Measurements from ENCODE around the gene FOXO3.
A peak's percentile ranks its signal among the peaks of the same experiment; 100 is the strongest.
"Not testable (repeated sequence)": the region's sequence is repeated elsewhere in the genome, so short reads cannot be mapped to it uniquely, and the experiment has no call there.

The FOXO3 gene

DNA sequence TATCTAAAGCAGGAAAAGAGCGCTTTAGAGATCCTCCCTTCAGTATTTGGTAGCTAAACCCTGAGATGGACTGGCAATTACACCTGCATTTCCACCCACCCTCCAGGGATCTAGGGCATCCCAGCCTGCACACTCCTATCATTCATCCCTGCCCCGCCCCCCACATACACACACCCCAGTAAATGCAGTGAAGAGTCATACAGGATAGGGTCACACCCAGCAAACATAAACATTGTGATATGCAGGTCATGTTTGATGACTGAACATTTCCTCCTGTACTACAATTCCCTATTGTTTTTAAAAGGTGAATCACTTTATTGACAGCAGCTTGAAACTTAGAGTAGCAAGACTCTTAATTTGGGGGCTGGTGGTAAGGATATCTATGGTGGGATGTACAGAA, 112.9 kb downstream of the FOXO3 start:
- no peak for DNase-seq (ENCODE audit: low read depth, low spot score)
- Histone ChIP-seq H3K36me3 (ENCODE audit: insufficient read depth, low read length) (no peaks in the 10 kb centered on the region), H3K9ac (ENCODE audit: insufficient read length) (no peak overlapping the region), H3K27ac (no peak overlapping the region), H3K9me3 (ENCODE audit: low read depth, low read length) (no peaks in the 10 kb centered on the region), H3K4me3 (no peak overlapping the region)
- no peak for TF ChIP-seq EZH2 (IDR thresholded peaks at IDR 0.05)
- no peak for TF ChIP-seq POLR2AphosphoS5 (IDR thresholded peaks at IDR 0.05; ENCODE audit: borderline replicate concordance, low read depth, low read length)
- no peak for TF ChIP-seq FOXP2 (optimal IDR thresholded peaks at IDR 0.05; ENCODE audit: control extremely low read depth, extremely low read length, insufficient read depth)

GRCh38 chr6:108675226-108676200, 114.8 kb downstream of the FOXO3 start:
- H3K9me3 ChIP-seq (ENCODE audit: low read depth, low read length), result no peaks in the 10 kb centered on the region
- H3K27ac ChIP-seq, result no peak overlapping the region
- H3K36me3 ChIP-seq (ENCODE audit: insufficient read depth, low read length), result no peaks in the 10 kb centered on the region; the same call in 1 of the 2 replicates
- TF ChIP-seq FOXP2 (optimal IDR thresholded peaks at IDR 0.05; ENCODE audit: control extremely low read depth, extremely low read length, insufficient read depth) (no peak), POLR2AphosphoS5 (IDR thresholded peaks at IDR 0.05; ENCODE audit: borderline replicate concordance, low read depth, low read length) (no peak), EZH2 (IDR thresholded peaks at IDR 0.05) (no peak)
- DNase-seq (ENCODE audit: low read depth, low spot score), result no peak
- H3K9ac ChIP-seq (ENCODE audit: insufficient read length), result no peak overlapping the region
- no peak overlapping the region for H3K4me3 ChIP-seq

DNA sequence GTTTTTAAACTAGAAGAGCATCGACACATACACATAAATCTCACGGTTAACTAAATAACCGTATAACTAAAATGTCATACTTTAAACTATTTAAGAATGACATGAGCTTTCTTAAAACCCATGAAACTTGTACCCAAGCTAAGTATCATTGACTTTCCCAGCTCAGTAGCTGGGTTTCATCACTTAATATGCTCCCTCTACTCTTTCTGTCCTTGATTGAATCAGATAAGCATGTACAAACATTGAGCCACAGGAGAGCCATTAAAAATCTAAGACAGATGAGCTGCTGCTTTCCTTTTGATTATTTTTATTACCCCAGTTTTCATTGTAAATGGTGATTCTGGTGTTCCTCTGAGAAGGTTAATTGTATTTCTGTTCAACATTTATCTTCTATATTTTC, 115.8 kb downstream of the FOXO3 start:
- Histone ChIP-seq H3K4me3 (peak overlapping the region; percentile 20; the same call in 1 of the 2 replicates), H3K9ac (ENCODE audit: insufficient read length) (no peak overlapping the region), H3K27ac (peak overlapping the region; percentile 0), H3K9me3 (ENCODE audit: low read depth, low read length) (no peaks in the 10 kb centered on the region), H3K36me3 (ENCODE audit: insufficient read depth, low read length) (no peaks in the 10 kb centered on the region; the same call in 1 of the 2 replicates)
- no peak for TF ChIP-seq EZH2 (IDR thresholded peaks at IDR 0.05)
- TF ChIP-seq POLR2AphosphoS5 (IDR thresholded peaks at IDR 0.05; ENCODE audit: borderline replicate concordance, low read depth, low read length), result no peak
- no peak for TF ChIP-seq FOXP2 (optimal IDR thresholded peaks at IDR 0.05; ENCODE audit: control extremely low read depth, extremely low read length, insufficient read depth)
- no peak for DNase-seq (ENCODE audit: low read depth, low spot score)

DNA sequence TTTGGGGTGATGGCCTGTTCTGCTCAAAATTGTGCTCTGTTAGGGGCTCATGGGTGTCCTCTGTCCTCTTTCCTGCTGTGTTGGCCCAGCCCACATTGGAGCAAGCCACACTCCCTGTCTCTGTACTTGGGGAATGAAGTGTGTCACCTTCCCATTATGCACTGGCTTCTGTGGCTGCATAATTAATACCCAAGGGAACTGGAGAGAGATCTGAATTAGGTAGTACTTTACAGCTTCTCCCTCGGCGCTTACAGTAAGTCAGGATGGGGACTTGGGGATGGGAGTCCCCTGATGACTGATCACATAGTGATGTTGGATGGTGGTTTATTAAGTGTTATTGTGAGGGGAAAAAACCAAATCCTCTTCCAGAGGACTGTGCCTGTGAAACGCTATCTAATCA, 116.6 kb downstream of the FOXO3 start:
- H3K9ac ChIP-seq (ENCODE audit: insufficient read length), result no peak overlapping the region
- no peak overlapping the region for H3K4me3 ChIP-seq
- DNase-seq (ENCODE audit: low read depth, low spot score), result no peak

GRCh38 chr6:108677894-108678293, 117.2 kb downstream of the FOXO3 start:
- TF ChIP-seq POLR2AphosphoS5 (IDR thresholded peaks at IDR 0.05; ENCODE audit: borderline replicate concordance, low read depth, low read length) (no peak), FOXP2 (optimal IDR thresholded peaks at IDR 0.05; ENCODE audit: control extremely low read depth, extremely low read length, insufficient read depth) (no peak), EZH2 (IDR thresholded peaks at IDR 0.05) (no peak)
- DNase-seq (ENCODE audit: low read depth, low spot score), result no peak
- no peak overlapping the region for H3K9ac ChIP-seq (ENCODE audit: insufficient read length)
- no peak overlapping the region for H3K4me3 ChIP-seq
- H3K9me3 ChIP-seq (ENCODE audit: low read depth, low read length), result no peaks in the 10 kb centered on the region
- H3K27ac ChIP-seq, result no peak overlapping the region
- no peaks in the 10 kb centered on the region; the same call in 1 of the 2 replicates for H3K36me3 ChIP-seq (ENCODE audit: insufficient read depth, low read length)

More for the DNA sequence above, 116.6 kb downstream of the FOXO3 start:
- Histone ChIP-seq H3K9me3 (ENCODE audit: low read depth, low read length) (no peaks in the 10 kb centered on the region), H3K36me3 (ENCODE audit: insufficient read depth, low read length) (no peaks in the 10 kb centered on the region; the same call in 1 of the 2 replicates), H3K27ac (peak overlapping the region; percentile 0; the same call in 1 of the 2 replicates)
- TF ChIP-seq POLR2AphosphoS5 (IDR thresholded peaks at IDR 0.05; ENCODE audit: borderline replicate concordance, low read depth, low read length) (no peak), EZH2 (IDR thresholded peaks at IDR 0.05) (no peak), FOXP2 (optimal IDR thresholded peaks at IDR 0.05; ENCODE audit: control extremely low read depth, extremely low read length, insufficient read depth) (no peak)

DNA sequence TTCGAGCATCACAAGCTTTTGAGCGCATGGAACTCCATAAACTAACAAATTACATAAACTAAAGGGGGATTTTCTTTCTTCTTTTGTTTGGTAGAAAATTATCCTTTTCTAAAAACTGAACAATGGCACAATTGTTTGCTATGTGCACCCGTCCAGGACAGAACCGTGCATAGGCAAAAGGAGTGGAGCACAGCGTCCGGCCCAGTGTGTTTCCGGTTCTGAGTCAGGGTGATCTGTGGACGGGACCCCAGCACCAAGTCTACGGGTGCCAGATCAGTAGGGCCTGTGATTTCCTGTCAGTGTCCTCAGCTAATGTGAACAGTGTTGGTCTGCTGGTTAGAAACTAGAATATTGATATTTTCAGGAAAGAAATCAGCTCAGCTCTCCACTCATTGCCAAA, 119.6 kb downstream of the FOXO3 start:
- H3K27ac ChIP-seq; DNase-seq (ENCODE audit: low read depth, low spot score); H3K9ac ChIP-seq (ENCODE audit: insufficient read length); H3K9me3 ChIP-seq (ENCODE audit: low read depth, low read length); H3K4me3 ChIP-seq; H3K36me3 ChIP-seq (ENCODE audit: insufficient read depth, low read length): not testable (repeated sequence)

- not testable (repeated sequence) for H3K27ac ChIP-seq; H3K9ac ChIP-seq (ENCODE audit: insufficient read length); H3K4me3 ChIP-seq; H3K9me3 ChIP-seq (ENCODE audit: low read depth, low read length); H3K36me3 ChIP-seq (ENCODE audit: insufficient read depth, low read length); DNase-seq (ENCODE audit: low read depth, low spot score)
Measured at GRCh38 chr6:108681721-108682120, 121.0 kb downstream of the FOXO3 start.

GRCh38 chr6:108682383-108683119, 121.8 kb downstream of the FOXO3 start:
- H3K36me3 ChIP-seq (ENCODE audit: insufficient read depth, low read length); DNase-seq (ENCODE audit: low read depth, low spot score); H3K4me3 ChIP-seq; H3K27ac ChIP-seq; H3K9me3 ChIP-seq (ENCODE audit: low read depth, low read length); H3K9ac ChIP-seq (ENCODE audit: insufficient read length): not testable (repeated sequence)

DNA sequence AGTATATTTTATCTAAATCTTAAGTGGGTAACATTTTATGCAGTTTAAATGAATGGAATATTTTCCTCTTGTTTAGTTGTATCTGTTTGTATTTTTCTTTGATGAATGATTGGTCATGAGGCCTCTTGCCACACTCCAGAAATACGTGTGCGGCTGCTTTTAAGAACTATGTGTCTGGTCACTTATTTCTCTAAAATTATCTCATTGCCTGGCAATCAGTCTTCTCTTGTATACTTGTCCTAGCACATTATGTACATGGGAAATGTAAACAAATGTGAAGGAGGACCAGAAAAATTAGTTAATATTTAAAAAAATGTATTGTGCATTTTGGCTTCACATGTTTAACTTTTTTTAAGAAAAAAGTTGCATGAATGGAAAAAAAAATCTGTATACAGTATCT, 123.3 kb downstream of the FOXO3 start:
- not testable (repeated sequence) for H3K27ac ChIP-seq

More for the DNA sequence above, 123.3 kb downstream of the FOXO3 start:
- DNase-seq (ENCODE audit: low read depth, low spot score); H3K36me3 ChIP-seq (ENCODE audit: insufficient read depth, low read length); H3K4me3 ChIP-seq; H3K9ac ChIP-seq (ENCODE audit: insufficient read length); H3K9me3 ChIP-seq (ENCODE audit: low read depth, low read length): not testable (repeated sequence)
